Esophagus squamous epithelium (tissue), 4 donors: ENCODE measurements around the gene AFAP1L1.

Experiments
- CTCF ChIP-seq, 6 experiments: fragments of 450-650 bp in 4 of 6; fragments of 200-600 bp in 2 of 6; sonication (generic) in 2 of 6; IDR thresholded peaks; one replicate each; pipeline ENCODE4 v1.5.1; 2016 to 2019; ENCODE audit warnings: antibody characterized with exemption in 6 of 6, mild to moderate bottlenecking in 4 of 6, moderate library complexity in 4 of 6
- POLR2A ChIP-seq, 4 donors: fragments of 450-650 bp; IDR thresholded peaks; one replicate each; pipeline ENCODE4 v1.6.1; 2017; ENCODE audit warnings: antibody characterized with exemption in 4 of 4, mild to moderate bottlenecking in 4 of 4, moderate library complexity in 3 of 4

- peak in 1 of 6 experiments; percentile 11 for TF ChIP-seq CTCF (IDR thresholded peaks at IDR 0.05)
- TF ChIP-seq POLR2A (IDR thresholded peaks at IDR 0.05), result no peak
Observed at GRCh38 chr5:149238540-149238939, 33.1 kb upstream of the AFAP1L1 start.
